Stimulated activated CD8-positive, alpha-beta memory T cell treated with anti-CD3 and anti-CD28 coated beads, Interleukin-12 subunit alpha, Interleukin-12 subunit beta, amount 100 ng/mL, for 4 hours (primary cell): ENCODE measurements around the gene THADA.

Source experiments
- DNase-seq: peaks from one replicate; pipeline ENCODE4 v3.0.0-alpha.2; 2020; ENCODE audit warnings: low read depth

The THADA gene

DNA sequence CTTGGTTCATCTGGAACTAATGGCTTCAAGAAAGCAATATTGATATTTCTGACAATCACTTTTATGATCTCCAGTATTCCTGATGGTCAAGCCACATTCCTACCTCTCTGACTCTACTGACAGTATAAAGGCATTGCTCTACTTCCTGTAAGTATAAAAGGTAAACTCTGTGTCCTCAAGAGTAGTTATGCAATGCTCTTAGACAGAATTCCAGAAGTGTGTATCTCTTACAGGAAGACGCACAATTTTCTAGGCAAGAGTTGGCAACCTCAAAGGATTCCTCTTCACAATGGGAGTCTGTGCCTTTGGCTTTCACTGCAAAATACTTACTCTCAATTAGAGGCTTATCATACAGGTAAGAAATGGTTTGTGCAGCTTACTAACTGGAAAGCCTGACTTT lies 100.1 kb downstream of the THADA start:
- no peak for DNase-seq

- DNase-seq, result no peak
These were observed 101.9 kb downstream of the THADA start for GRCh38 chr2:43493954-43494353.

DNA sequence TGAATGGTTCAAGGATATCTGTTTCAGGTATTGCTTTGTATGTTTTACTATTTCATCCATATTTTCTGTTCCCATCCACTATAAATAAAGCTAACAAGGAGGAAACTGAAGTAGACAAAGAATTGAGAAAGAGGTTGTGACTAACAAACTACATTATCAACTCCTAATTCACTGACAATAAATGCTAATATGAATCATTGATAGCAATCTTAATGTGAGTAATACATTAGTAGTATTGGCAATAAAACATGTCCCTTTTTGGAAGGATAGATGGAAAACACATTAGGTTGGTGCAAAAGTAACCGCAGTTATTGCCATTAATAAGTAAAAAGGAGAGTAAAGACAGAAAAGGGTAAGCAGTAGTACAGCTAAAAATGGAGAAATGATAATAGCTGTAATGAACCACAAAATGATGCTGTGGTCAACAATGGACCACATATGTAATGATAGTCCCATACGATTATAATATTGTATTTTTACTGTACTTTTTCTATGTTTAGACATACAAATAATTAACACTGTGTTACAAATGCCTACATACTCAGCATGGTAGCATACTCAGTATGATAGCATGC lies 104.7 kb downstream of the THADA start:
- DNase-seq, result no peak

GRCh38 chr2:43490252-43490786 lies 105.5 kb downstream of the THADA start:
- no peak for DNase-seq

GRCh38 chr2:43488737-43489136 lies 107.1 kb downstream of the THADA start:
- DNase-seq, result no peak

DNA sequence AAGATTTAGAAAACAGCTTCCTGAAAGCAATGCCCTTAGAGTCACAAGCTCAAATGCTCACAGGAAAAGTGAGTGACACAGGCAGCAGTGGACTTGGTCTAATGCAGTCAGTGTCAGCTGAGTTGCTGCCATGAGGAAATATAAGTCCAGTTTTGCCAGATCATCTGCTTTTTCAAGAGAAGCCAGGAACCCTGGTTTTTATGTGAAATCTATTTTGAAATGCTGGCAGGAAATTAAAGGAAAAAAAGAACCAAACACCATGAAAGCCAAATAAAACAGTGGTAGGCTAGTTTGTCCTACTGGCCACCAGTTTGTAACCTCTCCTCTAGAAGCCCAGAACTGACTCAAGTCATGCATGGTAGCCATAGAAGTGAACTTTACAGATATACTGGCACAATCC lies 109.2 kb downstream of the THADA start:
- DNase-seq, result no peak

GRCh38 chr2:43484323-43484930 lies 111.4 kb downstream of the THADA start:
- DNase-seq, result no peak

GRCh38 chr2:43482961-43483360 lies 112.9 kb downstream of the THADA start:
- DNase-seq, result no peak

- DNase-seq, result no peak
These were observed 113.8 kb downstream of the THADA start for GRCh38 chr2:43481927-43482542.

- DNase-seq, result no peak
These were observed 115.0 kb downstream of the THADA start for GRCh38 chr2:43480874-43481273.

GRCh38 chr2:43478412-43479086 lies 117.3 kb downstream of the THADA start:
- DNase-seq, result no peak

DNA sequence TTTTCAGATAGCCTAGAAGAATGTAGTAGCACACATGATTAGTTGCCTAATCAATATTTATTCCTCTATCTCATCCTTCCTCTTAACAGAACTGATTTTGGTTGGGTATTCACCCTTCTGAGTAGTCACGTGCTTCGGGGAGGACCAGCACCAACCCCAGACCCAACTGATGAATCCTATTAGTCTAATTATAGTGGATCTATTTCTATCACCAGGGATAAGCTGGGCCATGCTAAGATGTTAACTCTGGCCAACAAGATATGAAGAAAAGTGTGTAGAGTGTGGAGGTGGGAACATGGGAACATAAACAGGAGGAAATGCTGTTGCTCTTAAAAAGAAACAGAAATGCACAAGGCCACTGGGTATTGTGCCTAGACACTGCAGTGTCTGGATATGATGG lies 119.9 kb downstream of the THADA start:
- no peak for DNase-seq

- no peak for DNase-seq
These were observed 120.5 kb downstream of the THADA start for GRCh38 chr2:43475137-43475846.

DNA sequence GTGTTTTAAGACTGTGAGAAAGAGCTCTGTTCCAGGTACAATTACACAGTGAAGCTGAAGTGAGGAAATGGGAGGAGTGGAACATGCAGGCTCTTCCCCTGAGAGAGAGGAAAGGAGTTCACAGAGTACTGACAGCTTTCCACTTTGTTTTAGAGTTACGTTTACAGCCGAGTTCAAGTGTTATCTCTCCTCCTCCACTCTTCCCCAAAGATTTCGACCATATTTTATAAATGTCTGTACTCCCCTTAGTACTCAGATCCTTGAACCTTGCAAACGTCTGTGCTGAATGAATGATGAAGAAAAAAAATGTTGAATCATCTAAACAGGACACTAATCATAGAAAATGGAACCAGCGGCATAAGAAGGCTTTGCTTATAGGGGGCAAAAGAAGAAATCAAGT lies 121.6 kb downstream of the THADA start:
- no peak for DNase-seq

DNA sequence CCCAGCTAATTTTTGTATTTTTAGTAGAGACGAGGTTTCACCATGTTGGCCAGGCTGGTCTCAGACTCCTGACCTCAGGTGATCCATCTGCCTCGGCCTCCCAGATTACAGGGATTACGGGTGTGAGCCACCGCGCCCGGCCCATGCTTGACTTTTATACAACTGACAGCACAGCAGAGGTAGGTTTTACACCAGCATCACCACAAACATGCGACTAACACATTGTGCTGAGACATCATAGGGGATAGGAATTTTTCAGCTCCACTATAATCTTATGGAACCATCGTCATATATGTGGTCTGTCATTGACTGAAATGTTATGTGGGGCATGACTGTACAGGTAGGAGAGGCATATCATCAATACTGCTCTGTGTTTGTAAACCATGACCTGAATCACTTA lies 122.1 kb downstream of the THADA start:
- DNase-seq, result no peak

DNA sequence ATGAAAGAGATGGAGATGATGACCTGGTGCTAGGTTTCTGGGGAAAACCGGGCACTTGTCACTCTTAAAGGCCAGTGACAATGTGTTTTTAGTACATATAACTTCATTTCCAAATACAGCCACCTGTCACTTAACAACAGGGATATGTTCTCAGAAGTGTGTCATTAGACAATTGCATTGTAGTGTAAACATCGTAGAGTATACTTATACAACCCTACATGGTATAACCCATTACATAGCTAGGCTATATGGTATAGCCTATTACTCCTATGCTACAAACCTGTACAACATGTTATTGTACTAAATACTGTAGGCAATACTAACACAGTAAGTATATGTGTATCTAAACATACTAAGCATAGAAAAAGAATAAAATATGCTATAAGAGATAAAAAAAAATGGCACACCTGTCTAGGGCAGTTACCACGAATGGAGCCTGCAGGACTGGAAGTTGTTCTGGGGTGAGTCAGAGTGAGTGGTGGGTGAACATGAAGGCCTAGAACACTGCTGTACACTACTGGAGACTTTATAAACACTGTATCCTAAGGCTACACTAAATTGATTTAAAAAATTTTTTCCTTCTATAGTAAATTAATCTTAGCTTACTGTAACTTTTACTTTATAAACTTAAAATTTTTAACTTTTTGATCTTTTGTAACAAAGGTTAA lies 123.2 kb downstream of the THADA start:
- no peak for DNase-seq

GRCh38 chr2:43469713-43470112 lies 126.1 kb downstream of the THADA start:
- no peak for DNase-seq

DNA sequence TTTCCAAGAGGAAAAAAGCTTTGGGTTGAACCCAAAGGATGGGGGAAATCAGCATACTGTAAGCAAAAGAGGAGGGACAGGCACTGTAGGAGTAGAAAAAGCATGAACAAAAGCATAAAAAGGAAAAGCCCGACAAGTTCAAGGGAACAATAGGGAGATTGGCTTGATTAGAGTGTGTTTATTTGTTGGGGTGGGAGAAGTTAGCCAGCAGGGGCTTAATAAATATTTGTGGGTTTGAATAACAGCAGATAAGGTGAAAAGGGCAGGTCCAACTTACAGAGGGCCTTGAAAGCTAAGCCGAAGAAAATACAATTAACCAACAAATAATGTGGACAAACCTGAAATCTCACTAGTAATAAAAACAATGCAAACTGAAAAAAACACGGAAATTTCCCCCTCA lies 126.7 kb downstream of the THADA start:
- DNase-seq, result no peak

- DNase-seq, result no peak
These were observed 127.9 kb downstream of the THADA start for GRCh38 chr2:43467891-43468290.

- no peak for DNase-seq
These were observed 130.6 kb downstream of the THADA start for GRCh38 chr2:43465234-43465633.

- DNase-seq, result no peak
These were observed 131.2 kb downstream of the THADA start for GRCh38 chr2:43464590-43464989.
